HG03460 (cell line): Measurements from ENCODE around the gene COLGALT1.

ENCODE experiments used
- ATAC-seq: cut with Tn5 transposase; IDR thresholded peaks from one replicate; pipeline ENCODE4 v1.9.1; 2021; ENCODE audit not compliant: unreplicated experiment

COLGALT1 gene

GRCh38 chr19:17620696-17621095, 65.2 kb downstream of the COLGALT1 start:
- no peak for ATAC-seq

GRCh38 chr19:17623224-17623935, 67.9 kb downstream of the COLGALT1 start:
- no peak for ATAC-seq

GRCh38 chr19:17624314-17624991, 69.0 kb downstream of the COLGALT1 start:
- ATAC-seq = no peak

GRCh38 chr19:17625043-17625442, 69.6 kb downstream of the COLGALT1 start:
- ATAC-seq = no peak

GRCh38 chr19:17625980-17626379, 70.5 kb downstream of the COLGALT1 start:
- ATAC-seq = no peak

- no peak for ATAC-seq
These were observed 71.1 kb downstream of the COLGALT1 start for GRCh38 chr19:17626456-17627015.

GRCh38 chr19:17627161-17627560, 71.7 kb downstream of the COLGALT1 start:
- no peak for ATAC-seq

GRCh38 chr19:17627921-17628320, 72.5 kb downstream of the COLGALT1 start:
- ATAC-seq = no peak

GRCh38 chr19:17629760-17630159, 74.3 kb downstream of the COLGALT1 start:
- no peak for ATAC-seq

- no peak for ATAC-seq
These were observed 77.1 kb downstream of the COLGALT1 start for GRCh38 chr19:17632577-17632976.
